Right hindlimb (tissue), 1 donor: ENCODE results near the gene MTAP.
A peak's percentile ranks its signal among the peaks of the same experiment; 100 is the strongest.
"Not testable (repeated sequence)": the region's sequence is repeated elsewhere in the genome, so short reads cannot be mapped to it uniquely, and the experiment has no call there.

Source experiments
- DNase-seq: peaks from one replicate; pipeline ENCODE4 v3.0.0-alpha.2; 2018

Gene MTAP

DNA sequence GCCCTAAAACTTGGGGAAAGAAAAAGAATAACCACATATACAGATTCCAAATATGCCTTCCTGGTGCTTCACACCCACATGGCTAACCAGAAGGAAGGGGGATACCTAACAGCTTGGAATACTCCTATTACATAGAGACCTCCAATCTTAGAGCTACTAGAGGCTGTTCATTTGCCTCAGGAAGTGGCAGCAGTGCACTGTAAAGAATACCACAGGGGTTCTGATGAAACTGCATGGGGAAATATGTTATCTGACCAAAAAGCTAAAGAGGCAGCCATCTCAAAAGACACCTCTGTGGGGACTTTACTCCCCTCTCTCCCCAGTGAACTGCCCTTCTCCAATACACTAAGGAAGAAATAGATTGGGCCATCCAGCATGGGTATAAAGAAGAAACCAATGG is 125.3 kb downstream of the MTAP start:
- no peak for DNase-seq

DNA sequence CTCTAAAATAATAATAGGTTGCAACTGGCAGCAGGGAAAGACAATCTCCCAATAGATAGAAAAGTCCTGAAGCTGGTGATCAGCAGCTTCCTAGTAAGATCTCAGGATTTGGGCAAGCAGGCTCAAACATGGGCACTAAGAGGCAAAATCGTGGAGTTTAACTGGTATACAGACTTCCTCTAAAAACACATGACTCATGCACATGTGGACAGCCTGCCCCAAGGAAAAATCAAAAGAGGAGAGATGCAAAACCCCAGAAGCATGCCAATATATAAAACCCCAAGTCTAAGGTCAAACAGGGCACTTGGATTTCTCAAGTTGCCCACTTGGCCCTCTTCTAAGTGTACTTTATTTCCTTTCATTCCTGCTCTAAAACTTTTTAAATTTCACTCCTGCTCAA is 129.0 kb downstream of the MTAP start:
- no peak for DNase-seq

DNA sequence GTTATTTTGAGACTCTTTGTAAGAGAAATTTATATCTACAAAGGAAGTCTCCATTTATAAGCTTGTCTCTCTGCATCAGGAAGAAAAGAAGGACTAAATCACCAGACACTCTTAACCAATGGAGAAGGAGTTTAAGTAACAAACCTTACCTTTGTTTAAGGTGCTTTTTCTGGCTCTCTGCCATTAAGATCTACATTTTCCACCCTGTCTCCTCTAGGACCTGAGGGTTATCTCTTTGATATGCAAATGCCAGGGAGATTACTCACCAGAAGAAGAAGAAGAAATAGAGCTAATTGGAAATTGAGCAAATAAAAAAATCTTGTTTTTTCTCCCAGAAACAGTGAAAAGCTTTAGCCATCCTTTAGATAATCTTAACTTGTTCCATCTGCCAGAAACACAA is 130.8 kb downstream of the MTAP start:
- no peak for DNase-seq

DNA sequence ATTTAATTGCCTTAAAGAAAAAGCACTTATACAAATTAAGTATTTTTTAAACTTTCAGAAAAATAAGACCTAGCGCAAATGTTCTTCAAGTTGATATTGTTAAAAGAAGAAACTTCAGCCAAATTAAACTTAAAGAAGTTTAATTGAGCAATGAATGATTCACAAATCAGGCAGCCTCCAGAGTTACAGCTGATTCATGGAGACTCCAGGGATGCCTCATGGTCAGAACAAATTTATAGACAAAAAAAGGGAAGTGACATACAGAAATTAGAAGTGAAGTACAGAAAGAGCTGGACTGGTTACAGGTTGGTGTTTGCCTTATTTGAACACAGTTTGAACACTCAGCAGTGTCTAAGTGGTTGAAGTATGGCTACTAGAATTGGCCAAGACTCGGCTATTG is 131.4 kb downstream of the MTAP start:
- DNase-seq = no peak

DNA sequence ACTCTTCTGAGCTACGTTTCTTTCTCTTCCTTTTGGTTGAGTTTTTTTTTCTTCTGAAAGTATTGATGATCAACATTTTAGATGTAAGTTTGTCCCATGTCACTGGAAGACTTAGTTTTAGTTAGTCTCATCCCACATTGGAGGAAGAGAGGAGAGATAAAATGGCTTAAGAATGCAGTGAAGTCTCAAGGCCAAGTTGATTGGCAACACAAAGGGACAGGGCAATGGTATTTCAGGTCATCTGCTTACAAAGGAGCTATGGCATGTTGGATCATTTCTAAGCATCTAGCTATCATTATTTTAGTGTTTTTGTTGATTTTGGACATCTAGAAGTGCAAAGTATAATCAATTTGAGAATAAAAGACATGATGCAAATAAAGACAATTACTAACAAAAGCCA is 133.2 kb downstream of the MTAP start:
- DNase-seq = no peak

DNA sequence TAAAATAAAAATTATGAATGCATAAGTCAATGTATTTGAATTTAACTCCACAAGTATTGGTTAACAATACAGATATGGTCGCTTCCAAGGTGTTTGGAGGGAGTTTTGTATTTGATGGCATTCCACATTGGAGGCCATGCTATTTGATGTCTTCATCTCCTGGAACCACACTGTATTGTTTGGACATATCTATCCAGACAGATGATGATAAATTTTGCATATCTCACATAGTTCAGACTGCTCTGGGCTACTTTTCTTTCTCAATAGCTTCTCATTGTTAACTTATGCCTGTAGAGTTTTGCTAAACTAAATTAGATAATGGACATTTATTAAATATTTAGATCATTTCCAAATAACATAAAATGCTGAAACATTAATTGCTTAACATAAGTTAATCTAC is 133.7 kb downstream of the MTAP start:
- no peak for DNase-seq

DNA sequence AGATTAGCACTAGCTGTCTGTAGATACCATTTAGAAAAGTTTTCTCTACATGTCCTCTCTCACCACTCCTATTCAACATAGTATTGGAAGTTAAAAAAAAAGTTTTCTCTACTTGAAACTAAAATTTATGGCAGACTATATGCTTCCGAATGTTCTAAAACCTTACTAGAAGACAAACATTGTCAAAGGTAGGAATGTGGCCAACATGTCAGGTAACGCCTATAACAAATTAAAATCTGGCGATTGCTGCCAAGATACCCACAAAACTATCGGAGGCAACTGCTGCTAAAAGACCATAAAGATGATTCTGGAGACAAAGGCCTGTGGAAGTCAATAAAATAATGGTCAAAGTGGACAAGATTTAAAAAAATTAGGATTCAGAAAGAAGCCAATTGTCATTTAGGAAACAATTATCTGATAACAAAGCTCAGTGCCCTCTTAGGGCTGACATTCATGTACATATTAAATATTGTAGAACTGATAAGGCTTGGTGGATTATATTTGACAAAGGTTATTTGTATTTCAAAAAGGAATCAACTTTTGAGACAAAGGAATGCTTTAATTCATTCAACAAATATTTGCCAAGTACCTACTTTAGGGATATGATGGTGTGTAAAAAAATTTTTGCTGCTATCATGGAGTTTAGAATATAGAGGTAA is 139.0 kb downstream of the MTAP start:
- no peak for DNase-seq

DNA sequence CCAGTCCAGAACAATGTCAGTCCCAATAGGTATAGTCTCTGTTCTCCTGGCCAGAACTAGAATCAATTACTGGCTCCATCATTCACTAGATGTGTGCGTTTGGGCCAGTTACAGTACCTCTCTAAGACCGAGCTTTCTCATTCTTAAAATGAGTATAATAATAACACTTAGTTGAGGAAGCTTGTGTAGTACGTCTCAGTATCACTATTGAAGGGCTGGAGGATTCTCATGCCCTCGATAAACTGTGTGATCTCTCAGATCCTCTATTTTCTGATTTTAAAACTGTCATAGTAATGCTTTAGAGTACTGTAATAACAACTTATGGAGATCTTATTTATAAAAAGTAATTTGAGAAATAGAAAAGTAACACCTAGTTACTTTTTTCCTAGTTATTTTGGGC is 141.0 kb downstream of the MTAP start:
- no peak for DNase-seq

DNA sequence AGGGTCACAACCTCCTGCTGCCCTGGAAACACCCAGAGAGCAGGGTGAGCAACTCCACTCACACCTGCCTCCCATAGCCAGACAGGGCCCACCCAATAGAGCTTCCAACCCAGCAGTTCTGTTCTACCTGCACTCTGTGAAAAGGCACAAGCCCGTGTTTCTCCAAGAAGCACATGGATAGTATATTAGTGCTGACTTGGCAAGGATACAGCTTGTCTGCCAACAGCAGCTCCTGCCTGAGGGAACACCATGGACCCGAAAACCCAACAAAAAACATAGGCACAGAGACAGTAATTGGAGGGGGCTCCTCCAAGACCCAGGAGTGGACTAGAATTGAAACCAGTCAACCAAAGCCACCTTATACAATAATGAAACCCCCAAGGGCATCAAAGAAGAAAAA is 143.2 kb downstream of the MTAP start:
- no peak for DNase-seq

DNA sequence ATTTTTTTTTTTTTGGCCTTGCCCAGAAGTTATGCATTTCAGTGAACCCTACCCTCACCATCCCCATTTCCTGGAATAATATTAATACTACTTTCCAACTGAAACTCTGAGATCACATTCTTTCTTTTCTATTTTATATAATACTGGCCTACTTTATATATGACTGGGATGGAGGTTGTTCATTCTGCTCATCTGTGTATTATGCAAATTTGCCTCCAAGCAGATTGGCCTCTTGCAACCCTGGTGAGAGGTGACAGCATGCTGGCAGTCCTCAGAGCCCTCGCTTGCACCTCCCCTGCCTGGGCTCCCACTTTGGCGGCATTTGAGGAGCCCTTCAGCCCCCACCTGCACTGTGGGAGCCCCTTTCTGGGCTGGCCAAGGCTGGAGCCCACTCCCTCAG is 156.4 kb downstream of the MTAP start:
- no peak for DNase-seq

DNA sequence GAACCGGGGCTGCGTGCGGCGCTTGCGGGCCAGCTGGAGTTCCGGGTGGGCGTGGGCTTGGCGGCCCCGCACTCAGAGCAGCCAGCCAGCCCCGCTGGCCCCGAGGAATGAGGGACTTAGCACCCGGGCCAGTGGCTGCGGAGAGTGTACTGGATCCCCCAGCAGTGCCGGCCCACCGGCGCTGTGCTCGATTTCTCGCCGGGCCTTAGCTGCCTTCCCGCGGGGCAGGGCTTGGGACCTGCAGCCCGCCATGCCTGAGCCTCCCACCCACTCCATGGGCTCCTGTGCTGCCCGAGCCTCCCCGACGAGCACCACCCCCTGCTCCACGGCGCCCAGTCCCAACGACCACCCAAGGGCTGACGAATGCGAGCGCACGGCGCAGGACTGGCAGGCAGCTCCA is 156.8 kb downstream of the MTAP start:
- not testable (repeated sequence) for DNase-seq

DNA sequence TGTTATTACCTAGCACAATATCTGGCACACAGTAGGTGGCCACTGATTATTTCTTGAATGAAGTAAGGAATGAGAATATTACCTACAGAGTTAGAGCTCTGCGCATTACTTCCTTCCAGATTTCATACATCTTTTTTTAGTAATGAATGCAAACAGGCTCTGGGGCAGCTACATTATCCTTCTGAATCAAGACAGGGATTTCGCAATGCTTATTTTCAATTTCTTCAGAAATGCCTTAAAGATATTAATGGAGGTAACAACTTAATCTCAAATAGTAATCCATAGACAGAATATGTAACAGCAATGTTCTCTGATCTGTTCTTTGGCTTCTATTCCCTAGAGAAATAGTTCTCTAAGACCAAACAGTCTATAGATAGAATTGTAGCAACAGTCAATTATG is 159.1 kb downstream of the MTAP start:
- no peak for DNase-seq

DNA sequence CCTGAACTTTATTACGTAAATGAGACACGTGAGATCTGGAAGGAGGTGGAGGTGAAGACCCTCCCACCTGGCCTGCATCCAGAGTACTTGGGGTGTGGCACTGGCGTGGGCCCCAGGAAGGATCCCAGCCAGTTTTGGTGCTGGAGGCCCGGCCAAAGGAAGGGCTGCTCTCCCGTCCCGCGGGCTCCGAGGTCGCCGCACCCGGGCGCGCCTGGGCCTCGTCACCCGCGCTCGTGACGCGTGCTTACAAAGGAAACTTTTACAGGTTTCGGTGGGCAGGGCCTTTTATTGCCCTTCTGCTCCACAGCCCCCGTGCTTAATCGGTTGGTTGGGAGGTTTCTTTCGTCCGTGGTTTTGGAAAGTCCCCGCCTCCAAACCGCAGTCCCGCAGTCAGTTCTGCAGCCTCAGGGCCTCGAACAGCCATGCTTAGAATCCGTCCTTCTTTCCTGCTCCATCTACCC is 162.5 kb downstream of the MTAP start:
- DNase-seq = peak; percentile 37

DNA sequence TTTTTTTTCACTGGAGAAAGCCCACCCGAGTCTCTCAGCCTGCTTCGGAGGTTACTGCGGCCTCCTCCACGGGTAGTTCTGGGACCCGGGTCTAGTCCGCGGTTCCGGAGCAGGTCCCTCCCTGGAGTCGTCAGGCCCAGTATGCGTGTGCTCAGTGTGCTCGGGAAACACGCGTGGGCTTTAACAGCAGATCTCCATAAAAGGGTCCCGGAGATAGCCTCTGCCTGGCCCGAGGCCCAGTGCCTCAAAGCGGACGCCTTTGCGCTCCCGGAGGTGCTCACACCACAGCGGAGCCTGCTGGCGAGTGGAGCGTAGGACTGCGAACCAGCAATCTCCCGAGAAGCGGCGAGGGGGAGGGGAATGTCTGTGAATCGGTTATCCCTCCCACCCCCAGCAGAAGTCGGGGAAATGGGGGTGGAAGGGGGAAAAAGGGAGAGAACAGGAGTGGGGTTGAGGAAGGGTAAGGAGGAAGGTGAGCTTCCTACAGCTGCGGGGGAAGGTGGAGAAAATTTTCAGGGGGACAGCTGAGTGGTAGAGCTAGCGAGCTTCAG is 163.0 kb downstream of the MTAP start:
- peak; percentile 47 for DNase-seq

DNA sequence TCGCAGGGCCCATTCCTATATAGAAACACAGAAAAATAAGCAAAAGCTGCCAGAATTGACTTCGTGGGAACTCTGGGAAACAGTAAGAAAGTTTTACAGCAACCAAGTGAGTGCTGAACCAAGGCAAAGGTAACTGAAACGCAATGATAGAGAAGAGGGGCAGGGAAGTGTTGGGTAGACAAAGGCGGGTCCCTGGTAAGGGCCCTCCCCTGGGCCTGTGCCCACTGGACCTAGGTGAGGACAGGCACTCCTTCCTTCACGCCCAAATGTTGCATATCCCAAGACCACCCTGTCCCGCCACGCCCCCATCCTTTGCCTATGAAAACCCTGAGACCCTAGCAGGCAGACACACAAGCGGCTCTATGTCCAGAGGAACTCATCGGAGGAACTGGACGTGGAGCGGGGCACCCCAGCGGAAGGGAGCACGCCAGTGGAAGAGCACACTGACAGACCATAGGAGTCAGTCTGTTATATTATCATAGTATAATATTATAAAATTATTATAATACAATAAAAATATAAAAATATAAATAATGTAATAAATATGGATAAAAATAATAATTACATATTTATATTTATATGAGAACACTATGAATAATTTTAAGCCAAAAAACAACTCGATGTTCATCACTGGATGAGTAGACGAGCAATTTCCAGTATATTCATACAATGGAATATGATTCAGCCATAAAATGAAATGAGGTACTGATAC is 163.9 kb downstream of the MTAP start:
- DNase-seq = no peak

DNA sequence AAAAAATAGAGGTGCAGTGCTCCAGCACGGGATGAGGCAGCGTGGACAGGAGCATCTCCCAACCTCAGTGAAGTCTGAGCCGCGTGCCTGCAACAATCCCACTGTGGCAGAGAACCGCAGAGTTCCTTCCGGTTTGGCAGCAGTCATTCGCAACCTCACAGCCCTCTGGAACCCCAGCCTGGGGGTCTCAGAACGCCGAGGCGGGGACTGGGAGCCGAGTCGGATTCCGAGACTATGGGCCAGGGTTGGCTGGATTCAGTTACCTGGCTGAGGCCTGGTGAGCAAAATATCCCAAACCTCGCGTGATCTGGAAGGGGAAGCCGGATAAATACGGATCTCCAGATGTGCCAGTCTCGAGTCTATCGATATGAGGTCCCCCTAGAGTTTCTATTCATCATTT is 164.7 kb downstream of the MTAP start:
- DNase-seq = no peak

DNA sequence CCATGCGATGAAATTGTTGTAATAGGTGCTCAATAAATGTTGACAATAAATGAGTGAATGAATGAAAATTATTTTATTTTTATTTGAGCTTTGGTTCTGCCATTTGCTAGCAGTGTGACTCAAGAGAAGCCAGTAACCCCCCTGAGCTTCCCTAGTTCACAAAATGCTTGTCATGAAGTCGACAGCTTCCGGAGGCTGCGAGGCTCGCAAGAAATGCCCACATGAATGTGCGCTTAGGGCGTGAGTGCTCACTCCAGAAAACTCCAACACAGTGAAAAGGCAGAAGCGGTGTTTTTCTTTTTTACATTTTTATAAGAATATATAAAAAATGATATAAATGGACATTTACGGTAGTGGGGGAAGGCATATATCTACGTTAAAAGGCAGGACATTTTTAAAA is 165.3 kb downstream of the MTAP start:
- no peak for DNase-seq

DNA sequence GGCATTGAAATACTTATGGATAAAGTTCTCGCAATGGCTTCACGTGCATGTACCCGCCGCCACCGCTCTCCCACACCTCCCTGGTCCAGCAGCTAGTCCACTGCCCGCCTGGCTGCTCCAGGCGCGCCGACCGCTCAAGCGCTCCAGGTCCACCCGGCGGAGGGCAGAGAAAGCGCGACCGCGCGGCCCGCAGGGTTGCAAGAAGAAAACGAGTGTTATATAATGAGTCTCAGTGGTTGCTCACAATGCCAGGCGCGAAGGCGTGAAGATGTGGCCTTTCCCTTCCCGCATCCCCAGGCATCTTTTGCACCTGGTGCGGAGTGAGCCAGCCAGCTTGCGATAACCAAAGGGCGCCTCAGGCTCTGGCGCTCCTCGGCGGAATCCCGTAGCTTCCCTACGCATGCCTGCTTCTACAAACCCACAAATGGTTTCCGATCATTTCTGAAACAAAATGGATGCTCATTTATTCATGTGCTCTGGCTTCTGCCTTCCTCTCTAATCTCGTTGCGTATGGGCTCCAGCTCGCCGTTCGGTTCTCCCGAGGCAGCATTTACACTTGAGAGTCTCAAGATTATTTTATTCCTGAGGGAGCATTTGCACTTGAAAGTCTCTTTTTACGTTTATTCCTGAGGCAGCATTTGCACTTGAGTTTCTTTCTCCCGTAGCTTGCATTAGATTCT is 166.0 kb downstream of the MTAP start:
- DNase-seq = no peak

DNA sequence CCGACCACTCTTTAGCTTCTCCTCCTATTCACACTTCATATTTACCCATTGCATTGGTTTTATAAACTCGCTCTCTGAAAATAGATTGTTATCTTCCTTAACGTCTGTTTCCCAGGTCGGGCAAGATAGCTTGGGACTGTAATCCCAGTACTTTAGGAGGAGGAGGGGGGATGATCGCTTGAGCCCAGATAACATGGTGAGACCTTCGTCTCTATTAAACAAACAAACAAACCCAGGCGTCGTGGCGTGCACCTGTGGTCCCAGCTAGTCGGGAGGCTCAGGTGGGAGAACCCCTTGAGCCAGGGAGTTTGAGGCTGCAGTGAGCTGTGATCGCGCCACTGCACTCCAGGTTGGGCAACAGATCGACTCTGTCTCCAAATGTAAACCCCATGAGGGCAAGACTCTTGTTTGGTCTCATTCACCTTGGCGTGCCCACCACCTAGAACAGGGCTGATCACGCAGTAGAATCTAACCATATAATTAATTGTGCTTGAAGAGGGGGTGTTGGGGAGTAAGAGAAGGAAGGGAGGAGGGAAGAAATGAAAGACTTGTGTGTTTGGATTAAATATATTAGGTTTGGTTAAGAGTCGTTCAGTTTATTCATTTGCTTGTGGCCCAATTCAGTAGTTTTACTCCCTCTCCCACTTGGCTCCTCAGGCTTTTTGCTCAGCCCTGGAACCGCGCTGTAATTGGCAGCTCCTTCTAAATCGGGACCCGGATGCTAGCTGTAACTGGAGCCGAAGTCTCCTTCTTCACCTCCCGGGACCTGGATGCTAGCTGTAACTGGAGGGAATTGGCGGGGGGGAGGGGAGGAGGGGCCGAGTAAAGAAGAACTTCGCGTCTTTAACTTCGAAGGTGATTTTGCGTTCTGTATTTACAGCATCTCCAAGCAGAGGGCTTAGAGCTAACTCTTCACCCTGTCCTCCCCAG is 166.8 kb downstream of the MTAP start:
- no peak for DNase-seq

DNA sequence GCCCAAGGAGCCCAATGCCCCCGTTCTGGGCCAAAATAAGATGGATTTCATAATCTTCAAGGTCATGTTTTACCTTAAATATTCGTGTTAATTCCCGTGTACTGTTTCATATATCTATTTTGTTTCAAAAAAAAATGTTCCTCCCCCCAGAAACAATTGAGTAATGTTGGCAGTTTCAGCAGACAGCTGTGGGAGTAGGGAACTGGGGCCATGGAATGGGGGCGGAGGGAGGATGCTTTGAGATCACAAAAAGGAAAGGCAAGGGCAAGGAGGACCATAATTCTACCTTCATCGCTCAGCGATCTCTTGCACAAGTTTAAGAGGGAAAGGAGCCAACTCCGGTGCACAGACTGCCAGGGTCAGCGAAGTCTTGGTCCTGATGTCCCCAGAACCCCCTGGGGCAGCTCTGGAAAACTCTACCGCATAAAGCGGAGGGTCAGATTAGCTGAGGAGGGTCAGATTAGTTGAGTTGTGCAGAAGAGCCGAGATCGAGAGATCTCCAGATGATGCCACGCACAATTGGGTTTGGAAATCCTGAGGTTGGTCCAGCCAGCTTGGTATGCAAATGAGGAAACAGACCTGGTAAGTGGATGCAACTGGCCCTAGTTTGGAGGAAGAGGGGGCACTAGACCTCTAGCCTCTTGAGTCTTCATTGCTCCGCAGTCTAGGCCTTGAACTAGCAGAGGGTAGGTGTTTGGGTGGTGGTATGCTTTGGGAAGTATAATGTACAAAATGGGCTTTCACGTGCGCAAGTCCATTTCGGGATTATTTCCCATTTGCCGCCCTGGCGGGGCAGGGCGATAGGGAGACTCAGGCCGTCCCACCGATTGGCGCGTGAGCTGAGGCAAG is 167.7 kb downstream of the MTAP start:
- no peak for DNase-seq

DNA sequence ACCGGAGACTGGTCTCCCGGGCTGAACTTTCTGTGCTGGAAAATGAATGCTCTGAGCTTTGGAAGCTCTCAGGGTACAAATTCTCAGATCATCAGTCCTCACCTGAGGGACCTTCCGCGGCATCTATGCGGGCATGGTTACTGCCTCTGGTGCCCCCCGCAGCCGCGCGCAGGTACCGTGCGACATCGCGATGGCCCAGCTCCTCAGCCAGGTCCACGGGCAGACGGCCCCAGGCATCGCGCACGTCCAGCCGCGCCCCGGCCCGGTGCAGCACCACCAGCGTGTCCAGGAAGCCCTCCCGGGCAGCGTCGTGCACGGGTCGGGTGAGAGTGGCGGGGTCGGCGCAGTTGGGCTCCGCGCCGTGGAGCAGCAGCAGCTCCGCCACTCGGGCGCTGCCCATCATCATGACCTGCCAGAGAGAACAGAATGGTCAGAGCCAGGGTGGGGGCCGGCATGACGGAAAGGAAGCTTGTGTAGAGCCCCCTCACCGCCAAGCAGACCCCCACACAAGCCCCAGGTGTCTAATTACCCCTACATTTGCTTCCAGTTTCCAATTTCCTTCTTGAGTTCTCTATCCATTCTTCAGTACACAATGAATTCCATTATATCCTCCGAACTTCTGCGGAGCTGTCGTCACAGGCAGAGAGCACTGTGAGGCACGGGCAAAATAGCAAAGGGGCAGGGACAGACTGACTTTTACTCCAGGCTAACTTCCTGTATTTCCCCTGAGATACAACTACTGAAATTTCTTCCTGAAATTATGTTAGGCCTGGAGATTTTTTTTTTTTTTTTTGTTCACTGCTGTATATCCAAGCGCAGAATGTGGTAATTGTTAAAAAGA is 168.6 kb downstream of the MTAP start:
- no peak for DNase-seq
